Stimulated activated CD8-positive, alpha-beta memory T cell treated with anti-CD3 and anti-CD28 coated beads, Interleukin-4, amount 100 ng/mL, for 24 hours (primary cell): Measurements from ENCODE around the gene ETNK2.
"Not testable (repeated sequence)": the region's sequence is repeated elsewhere in the genome, so short reads cannot be mapped to it uniquely, and the experiment has no call there.

Experiments used
- DNase-seq: peaks from one replicate; pipeline ENCODE4 v3.0.0-alpha.2; 2020; ENCODE audit warnings: low read depth

The ETNK2 gene

GRCh38 chr1:204126386-204126785, 25.5 kb downstream of the ETNK2 start:
- no peak for DNase-seq

DNA sequence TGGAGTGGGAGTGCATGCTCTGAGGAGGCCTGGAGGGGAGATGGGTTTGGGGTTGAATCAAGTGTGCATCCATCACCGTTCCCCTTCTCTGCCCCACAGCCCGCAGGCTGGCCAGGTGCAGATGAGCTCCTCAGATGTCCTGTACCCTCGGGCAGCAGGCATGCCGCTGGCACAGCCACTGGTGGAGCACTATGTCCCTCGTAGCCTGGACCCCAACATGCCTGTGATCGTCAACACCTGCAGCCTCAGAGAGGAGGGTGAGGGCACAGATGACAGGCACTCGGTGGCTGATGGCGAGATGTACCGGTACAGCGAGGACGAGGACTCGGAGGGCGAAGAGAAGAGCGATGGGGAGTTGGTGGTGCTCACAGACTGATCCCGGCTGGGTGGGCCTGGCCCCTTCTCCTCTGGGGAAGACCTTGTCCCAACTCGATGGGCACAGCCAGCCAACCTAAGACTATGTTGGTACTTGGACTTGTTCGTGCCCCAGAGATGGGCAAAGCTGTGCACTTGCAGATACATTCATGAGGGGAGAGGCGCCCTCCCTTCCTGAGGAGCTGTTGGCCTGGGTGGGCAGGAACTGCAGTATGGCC, 26.0 kb downstream of the ETNK2 start:
- no peak for DNase-seq

GRCh38 chr1:204124639-204125038, 27.2 kb downstream of the ETNK2 start:
- no peak for DNase-seq

DNA sequence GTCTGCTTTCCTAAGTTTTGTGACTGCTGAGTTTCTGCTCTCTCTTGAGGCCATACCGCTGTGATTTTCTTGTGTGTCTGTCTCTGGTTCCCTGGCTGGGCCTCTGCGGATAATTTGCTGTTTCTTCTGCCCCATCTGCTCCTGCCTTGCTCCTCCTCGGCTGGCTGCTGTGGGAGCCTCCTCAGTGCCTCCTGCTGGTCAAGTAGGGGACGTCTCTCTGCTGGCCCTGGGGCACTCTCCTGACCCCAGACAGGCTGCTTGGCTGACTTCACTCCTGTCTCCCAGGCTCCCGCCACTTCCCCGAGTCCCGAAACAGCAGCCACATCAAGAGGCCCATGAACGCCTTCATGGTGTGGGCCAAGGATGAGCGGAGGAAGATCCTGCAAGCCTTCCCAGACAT, 28.5 kb downstream of the ETNK2 start:
- no peak for DNase-seq

GRCh38 chr1:204121840-204122555, 29.8 kb downstream of the ETNK2 start:
- DNase-seq: no peak

GRCh38 chr1:204116539-204116938, 35.3 kb downstream of the ETNK2 start:
- no peak for DNase-seq

- DNase-seq: no peak
Measured at GRCh38 chr1:204115116-204115515, 36.7 kb downstream of the ETNK2 start.

DNA sequence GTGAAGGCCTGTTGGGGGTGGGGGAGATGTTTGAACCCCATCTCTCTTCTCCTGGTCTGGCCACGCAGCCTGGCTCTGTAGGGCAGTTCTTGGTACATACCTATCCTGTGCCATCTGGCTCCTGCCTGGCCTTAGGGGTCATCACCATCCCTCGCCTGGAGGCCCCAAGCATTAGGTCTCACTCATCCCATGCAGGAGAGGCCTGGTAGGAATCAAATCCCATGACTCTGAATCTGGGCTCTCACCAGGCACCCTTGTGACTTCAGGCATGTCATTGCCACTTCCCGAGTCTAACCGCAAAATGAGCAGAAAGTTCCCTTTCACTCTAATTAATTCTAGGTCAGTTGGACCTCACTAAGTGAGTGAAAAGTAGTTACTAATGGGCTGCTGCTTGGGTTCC, 37.2 kb downstream of the ETNK2 start:
- no peak for DNase-seq

DNA sequence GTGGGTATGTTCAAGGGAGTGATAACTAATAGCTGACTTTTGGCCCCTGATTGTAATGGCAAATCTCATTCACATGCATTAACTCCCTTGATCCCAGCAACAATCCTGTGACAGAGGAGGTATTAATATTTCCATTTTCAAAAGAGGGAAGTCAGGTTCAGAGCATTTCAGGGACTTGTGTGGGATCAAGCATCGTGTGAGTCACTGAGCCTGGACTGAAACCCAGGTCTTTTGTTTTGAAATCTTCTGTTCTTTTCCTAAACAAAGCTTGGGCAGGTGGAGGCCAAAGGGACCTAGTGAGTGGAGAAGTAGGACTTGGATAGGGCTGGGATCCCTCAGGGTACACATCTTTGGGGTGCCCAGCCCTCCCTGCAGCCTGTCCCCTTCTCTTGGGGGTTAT, 37.9 kb downstream of the ETNK2 start:
- no peak for DNase-seq

DNA sequence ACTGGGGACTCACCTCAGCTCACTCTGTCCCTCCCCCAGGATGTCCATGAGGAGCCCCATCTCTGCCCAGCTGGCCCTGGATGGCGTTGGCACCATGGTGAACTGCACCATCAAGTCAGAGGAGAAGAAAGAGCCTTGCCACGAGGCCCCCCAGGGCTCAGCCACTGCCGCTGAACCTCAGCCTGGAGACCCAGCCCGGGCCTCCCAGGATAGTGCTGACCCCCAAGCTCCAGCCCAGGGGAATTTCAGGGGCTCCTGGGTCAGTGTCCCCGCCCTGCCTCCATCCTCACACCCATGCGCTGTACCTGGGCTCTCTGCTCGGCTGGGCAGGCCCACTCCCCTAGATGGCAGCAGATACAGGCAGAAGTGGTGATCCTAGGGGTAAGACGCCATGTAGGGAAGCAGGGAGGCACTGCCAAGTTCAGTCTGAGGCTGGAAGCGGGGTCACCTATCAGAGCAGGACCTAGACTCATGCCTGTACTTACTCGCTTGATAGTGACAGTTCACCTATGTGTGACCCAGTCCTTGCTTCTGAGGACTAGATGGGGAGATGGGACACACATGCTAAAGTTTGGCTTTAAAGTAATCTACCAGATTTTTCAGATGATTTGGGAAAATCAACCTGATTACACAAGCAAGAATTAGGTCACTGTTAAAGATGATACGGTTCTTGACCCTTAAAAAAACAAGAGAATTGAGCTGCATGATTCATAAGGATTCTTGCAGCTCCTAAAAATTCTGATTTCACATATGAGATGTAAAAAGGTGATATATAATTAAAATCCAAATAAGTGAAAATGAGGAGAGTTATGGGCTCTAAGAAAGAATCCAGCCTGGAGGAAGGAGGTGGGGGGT, 38.7 kb downstream of the ETNK2 start:
- DNase-seq: no peak

- DNase-seq: no peak
Measured at GRCh38 chr1:204110894-204111633, 40.8 kb downstream of the ETNK2 start.

DNA sequence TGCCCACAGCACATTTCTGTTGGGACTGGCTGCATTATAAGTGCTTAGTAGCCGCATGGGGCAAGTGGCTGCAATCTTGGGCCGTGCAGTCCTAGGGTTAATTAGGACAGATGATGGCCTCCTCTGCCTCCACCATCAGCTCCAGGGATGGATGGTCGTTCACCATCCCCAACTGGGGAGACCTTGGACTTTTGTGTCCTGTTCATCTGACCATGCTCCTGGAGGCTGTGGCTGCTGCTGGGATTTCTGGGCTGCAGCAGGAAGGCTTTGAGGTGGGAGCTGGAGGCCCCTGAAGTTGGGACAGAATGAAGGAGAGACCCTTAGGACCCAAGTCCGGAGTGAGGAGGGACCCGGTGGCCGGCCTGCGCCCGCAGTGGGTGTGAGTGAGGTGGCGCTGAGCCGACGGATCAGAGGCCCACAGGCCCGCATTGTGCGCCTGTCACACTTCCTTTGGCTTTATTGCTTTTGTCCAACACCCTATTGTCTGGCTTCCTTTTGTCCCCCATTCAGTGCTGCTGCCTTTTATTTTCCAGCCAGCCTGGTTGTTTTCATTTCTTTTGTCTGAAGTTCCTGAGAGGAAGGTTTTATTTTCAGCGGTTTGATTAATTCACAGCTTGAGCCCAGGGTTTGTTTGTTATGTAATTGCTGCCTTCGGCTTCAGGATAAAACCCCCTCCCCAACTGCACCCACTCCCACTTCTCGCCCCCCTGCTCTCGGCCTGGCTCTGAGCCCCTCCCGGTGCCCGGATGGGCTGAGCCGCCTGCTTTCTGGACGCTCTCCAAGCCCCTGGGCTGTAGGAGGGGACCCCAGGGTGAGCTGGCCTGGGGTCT, 43.3 kb downstream of the ETNK2 start:
- DNase-seq: no peak

DNA sequence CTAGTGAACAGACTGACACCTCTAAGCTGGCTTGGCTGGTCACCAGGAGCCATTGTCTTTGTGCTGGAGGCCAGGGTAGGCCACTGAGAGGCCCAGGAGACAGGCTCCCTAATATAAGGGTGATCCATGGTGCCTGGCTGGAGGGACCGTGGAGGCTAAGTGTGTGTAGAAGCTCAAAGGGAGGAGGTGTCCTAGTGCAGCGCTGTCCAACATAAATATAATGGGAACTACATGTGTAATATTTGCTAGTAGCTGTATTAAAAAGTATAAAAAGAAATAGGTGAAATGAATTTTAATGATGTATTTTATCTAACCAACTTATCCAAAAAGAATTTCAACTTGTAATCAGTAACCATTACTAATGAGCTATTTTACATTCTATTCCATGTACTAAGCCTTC, 44.0 kb downstream of the ETNK2 start:
- no peak for DNase-seq

DNA sequence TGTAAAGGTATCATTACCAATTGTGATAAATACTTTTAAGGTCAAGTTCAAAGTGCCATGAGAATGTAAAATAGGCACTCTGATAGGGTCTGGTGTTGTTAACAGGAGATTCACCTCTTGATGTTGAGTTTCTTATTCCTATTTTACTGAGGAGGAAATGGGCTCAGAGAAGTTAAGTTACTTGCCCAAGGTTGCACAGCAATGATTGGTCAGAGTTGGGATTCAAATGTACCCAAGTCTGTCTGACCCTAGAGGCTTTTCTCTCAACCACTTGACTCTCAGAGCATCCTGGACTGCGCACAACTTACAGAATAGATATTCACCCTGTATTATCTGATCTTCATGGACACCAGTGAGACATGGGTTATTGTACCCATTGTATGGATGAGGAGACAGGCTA, 45.0 kb downstream of the ETNK2 start:
- DNase-seq: no peak

DNA sequence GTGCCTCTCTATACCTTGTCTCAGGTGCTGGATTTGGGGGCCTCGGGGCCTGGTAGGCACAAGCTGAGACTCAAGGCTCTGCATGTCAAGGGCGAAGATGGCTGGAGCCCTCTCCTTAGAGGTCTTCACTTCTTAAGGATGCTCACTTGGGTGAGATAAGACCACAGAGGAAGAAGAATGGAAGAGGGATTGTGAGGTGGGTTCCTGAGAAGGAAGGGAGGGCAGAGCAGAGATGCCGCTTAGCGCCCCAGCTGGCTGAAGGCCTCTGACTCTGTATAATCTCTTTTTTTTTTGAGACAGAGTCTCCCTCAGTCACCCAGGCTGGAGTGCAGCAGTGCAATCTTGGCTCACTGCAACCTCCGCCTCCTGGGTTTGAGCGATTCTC, 46.7 kb downstream of the ETNK2 start:
- DNase-seq: no peak

DNA sequence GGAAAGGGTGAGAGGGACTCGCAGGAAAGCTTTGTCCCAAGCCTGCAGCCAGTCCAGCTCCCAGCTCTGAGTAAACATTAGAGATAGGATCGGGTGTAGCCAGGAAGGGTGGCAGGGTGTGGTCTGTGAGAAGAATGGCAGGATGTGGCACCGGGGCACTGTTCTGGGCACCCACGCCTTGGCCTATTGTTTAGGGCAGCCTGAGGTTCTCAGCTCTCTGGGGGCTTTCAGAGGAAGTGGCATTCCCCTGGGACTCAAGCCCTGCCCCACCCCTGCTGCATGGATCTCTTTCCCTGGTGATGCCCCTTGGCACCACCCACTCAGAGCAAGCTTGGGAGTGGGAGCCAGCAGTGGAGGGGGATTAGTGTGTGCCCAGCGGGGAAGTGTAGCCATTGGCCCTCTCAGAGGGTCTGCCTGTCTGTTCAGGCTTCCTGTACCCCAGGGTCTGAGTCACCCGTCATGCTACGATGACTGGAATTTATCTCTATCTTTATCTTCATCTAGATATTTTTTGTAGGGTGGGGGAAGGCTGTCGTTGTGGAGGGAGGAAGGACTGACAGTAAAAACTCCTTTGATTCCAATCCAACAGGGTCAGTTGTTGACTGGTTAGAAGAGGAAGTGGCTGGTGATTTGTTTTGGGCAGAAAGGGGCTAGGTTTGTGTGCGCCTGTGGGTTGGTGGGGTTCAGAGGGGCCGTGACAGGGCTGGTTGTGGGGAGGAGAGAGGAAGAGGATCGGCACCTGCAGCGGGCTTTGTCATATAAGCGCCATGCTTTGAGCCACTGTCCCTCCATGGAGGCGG, 47.3 kb downstream of the ETNK2 start:
- no peak for DNase-seq

- no peak for DNase-seq
Measured at GRCh38 chr1:204103431-204103741, 48.5 kb downstream of the ETNK2 start.

DNA sequence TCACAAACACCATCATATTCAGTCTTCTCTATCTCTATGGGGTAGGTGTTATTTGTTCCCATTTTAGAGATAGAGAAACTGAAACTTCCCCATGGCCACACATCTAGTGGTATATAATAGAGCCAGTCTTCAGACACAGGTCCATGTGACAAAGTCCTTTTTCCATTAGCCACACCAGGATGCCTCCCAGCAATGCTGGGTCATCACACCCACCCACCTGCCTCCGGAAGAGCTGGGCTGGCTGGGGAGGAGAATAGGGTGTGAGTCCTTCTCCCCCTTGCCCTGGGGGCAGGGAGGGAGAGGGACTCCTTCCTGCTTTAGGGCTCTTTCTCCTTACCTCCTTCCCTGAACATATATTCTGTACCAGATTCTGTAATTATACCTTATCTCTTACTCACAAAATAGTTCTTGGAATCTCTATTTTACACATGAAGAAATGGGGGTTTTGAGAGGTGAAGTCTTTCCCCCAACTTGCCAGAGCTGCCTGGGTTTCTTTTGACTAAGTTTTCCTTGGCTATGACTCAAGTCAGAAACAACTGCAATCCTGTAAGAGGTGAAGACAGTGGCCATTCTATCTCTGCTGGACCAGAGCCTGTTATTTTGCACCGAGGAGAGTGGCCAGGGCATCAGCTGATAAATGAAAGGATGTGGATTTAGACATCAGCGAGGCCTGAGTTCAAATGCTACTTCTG, 49.0 kb downstream of the ETNK2 start:
- no peak for DNase-seq

DNA sequence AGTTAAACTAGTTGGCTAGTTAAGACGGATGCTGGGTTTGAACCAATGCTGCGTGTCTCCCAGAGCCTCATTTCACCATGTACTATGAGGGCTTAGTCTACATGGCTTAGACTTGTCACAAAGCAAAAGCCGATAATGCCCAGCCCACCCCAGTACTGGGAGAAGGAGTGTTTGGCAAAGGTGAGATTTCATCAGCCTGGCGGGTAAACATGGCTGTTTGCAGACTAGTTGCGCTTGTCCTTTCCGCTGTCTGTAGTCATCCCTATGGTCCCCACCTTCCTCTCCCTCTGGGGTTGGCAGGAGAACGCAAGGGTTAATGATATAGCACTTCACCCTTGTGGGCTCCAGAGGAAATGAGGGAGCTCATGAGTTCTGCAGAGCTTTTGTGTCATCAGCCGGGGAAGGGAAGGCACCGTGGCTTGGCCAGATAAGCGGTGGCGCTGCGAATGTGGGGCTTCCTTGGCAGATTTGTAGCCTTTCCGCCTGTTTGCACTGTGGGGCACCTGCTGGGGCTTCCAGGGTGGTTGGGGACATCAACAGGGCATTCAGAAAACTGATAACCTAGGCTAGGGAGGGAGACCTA, 49.7 kb downstream of the ETNK2 start:
- DNase-seq: no peak

DNA sequence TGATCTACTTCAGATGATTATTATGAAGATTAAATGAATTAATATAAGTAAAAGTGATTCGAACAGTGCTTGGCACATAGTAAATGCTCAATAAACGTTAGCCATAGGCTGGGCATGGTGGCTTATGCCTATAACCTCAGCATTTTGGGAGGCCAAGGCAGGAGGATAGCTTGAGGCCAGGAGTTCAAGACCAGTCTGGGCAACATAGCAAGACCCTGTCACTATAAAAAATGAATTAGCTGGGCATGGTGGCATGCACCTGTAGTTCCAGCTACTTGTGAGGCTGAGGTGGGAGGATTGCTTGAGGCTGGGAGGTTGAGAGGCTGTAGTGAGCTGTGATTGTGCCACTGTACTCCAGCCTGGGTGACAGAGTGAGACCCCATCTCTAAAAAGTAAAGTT, 52.1 kb downstream of the ETNK2 start:
- not testable (repeated sequence) for DNase-seq
